ENCODE measurements around the gene CLCNKA.

DNA sequence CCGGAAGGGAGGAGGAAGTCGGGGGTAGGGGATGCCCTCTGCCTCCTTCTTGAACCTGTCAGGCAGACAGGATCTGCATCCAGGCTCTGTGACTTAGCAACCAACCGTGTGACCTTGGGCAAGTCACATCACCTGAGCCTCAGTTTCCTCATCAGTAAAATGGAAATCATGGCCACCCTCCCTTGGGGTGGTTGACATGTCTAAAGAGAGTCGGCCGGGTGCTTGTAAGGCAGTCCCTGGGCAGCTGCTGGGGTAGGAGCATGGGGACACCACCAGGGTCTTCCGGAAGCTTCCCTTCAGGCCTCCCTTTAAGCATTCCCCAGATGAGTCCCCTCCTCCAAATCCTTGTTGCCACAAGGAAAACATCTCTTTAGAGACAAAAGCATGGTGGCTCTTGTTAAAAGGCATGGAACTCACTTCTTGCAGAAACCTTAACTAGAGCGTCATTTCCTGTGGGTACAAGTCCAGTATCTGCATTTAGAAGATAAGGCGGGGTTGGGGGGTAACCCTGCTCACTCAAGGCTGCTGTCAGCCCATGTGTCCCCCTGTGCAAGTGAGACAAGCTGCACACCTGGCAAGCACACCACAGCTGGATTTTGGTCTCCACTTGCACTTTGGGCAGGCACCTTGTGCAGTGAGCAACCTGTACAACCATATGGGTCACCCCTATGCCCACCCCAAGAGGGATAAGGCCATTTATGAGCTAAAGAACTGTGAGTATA lies 32.1 kb downstream of the CLCNKA start:
- TF ChIP-seq POLR2A (IDR thresholded peaks at IDR 0.05), result no peak
- no peak for TF ChIP-seq CTCF (IDR thresholded peaks at IDR 0.05)

All from testis (tissue), 2 donors.